ENCODE results near the gene MAB21L3. TPM values are rescaled to one million over a fixed set of nuclear protein-coding genes. Genes with fewer than 3 reads are reported as not detected.

The MAB21L3 gene
- total RNA-seq, 1 experiment from 2014 or later: 2.8 TPM

- ChIA-PET CTCF (interaction anchor here (0.6 to 10.8 kb wide), 10 partner anchors 12 to 346 kb away, joined by 3 to 191 read pairs (median 6); no protein-coding TSS in a partner anchor), POLR2A (interaction anchor here (0.6 to 3.4 kb wide), 4 partner anchors 188 to 314 kb away, joined by 3 to 24 read pairs (median 4); no protein-coding TSS in a partner anchor)
- TF ChIP-seq CTCF (IDR thresholded peaks at IDR 0.05; ENCODE audit: unreplicated experiment): no peak
- no peak overlapping the region for H3K27ac Mint-ChIP-seq (ENCODE audit: low read depth, unreplicated experiment)
- H3K27me3 Mint-ChIP-seq (ENCODE audit: insufficient read depth, unreplicated experiment): peaks cover 12% of the 10 kb centered on the region
- peaks cover 4% of the 10 kb centered on the region for H3K4me1 Mint-ChIP-seq (ENCODE audit: insufficient read depth, unreplicated experiment)
- no peaks in the 10 kb centered on the region for H3K9me3 Mint-ChIP-seq (ENCODE audit: unreplicated experiment)
- DNase-seq (ENCODE audit: unreplicated experiment): no peak
- H3K4me3 Mint-ChIP-seq (ENCODE audit: unreplicated experiment): no peak overlapping the region
- no peaks in the 10 kb centered on the region for H3K36me3 Mint-ChIP-seq (ENCODE audit: insufficient read depth, unreplicated experiment)
- intact Hi-C loops (cut with micrococcal nuclease): loop anchor here (1.0 to 10.0 kb wide), 3 partner anchors 189 to 332 kb away; partner anchors contain the start of gene ATP1A1
- BruUV-seq (replicated peaks): no TSS peak
Measured at GRCh38 chr1:116152950-116153691, 41.9 kb downstream of the MAB21L3 start.

- peaks cover 12% of the 10 kb centered on the region for H3K27me3 Mint-ChIP-seq (ENCODE audit: insufficient read depth, unreplicated experiment)
Measured at GRCh38 chr1:116153692-116154031, 42.5 kb downstream of the MAB21L3 start.

GRCh38 chr1:116154536-116154935, 43.3 kb downstream of the MAB21L3 start:
- POLR2A ChIA-PET: no interaction called here
- CTCF ChIA-PET: interaction anchor here (0.9 to 10.8 kb wide), 9 partner anchors 9 to 345 kb away, joined by 3 to 191 read pairs (median 6); no protein-coding TSS in a partner anchor

More at GRCh38 chr1:116153692-116154031, 42.5 kb downstream of the MAB21L3 start:
- no TSS peak for BruUV-seq (replicated peaks)
- no peak for TF ChIP-seq CTCF (IDR thresholded peaks at IDR 0.05; ENCODE audit: unreplicated experiment)
- CTCF ChIA-PET: interaction anchor here (0.6 to 10.8 kb wide), 12 partner anchors 13 to 383 kb away, joined by 3 to 191 read pairs (median 4); no protein-coding TSS in a partner anchor
- no peak for DNase-seq (ENCODE audit: unreplicated experiment)
- intact Hi-C loops (cut with micrococcal nuclease): loop anchor here (5.0 to 10.0 kb wide), 2 partner anchors 189 to 221 kb away; partner anchors contain the start of gene ATP1A1
- Mint-ChIP-seq H3K9me3 (ENCODE audit: unreplicated experiment) (no peaks in the 10 kb centered on the region), H3K4me3 (ENCODE audit: unreplicated experiment) (no peak overlapping the region), H3K27ac (ENCODE audit: low read depth, unreplicated experiment) (no peak overlapping the region), H3K36me3 (ENCODE audit: insufficient read depth, unreplicated experiment) (no peaks in the 10 kb centered on the region), H3K4me1 (ENCODE audit: insufficient read depth, unreplicated experiment) (peaks cover 4% of the 10 kb centered on the region)
- POLR2A ChIA-PET: interaction anchor here (0.6 to 1.2 kb wide), 3 partner anchors 188 to 253 kb away, joined by 3 read pairs; no protein-coding TSS in a partner anchor

More at GRCh38 chr1:116154536-116154935, 43.3 kb downstream of the MAB21L3 start:
- Mint-ChIP-seq H3K27me3 (ENCODE audit: insufficient read depth, unreplicated experiment) (peaks cover 12% of the 10 kb centered on the region), H3K36me3 (ENCODE audit: insufficient read depth, unreplicated experiment) (no peaks in the 10 kb centered on the region), H3K27ac (ENCODE audit: low read depth, unreplicated experiment) (no peak overlapping the region), H3K4me1 (ENCODE audit: insufficient read depth, unreplicated experiment) (peaks cover 4% of the 10 kb centered on the region), H3K4me3 (ENCODE audit: unreplicated experiment) (no peak overlapping the region), H3K9me3 (ENCODE audit: unreplicated experiment) (no peaks in the 10 kb centered on the region)
- BruUV-seq (replicated peaks): no TSS peak
- intact Hi-C loops (cut with micrococcal nuclease): loop anchor here (5.0 to 10.0 kb wide), 2 partner anchors 188 to 220 kb away; partner anchors contain the start of gene ATP1A1
- no peak for DNase-seq (ENCODE audit: unreplicated experiment)
- TF ChIP-seq CTCF (IDR thresholded peaks at IDR 0.05; ENCODE audit: unreplicated experiment): no peak

Data from MCF 10A (cell line).